AG09319 (cell line): Measurements from ENCODE around the gene GYS1.
A peak's percentile ranks its signal among the peaks of the same experiment; 100 is the strongest.

ENCODE experiments used
- DNase-seq: peaks from one replicate; pipeline ENCODE4 v3.0.0-alpha.2; 2010; ENCODE audit warnings: low read depth; ENCODE audit errors: extremely low read depth
- CTCF ChIP-seq: IDR thresholded peaks from 2 replicates; pipeline ENCODE4 v1.5.1; 2011; ENCODE audit warnings: low read depth, mild to moderate bottlenecking, inconsistent platforms, low read length, moderate library complexity

GYS1 gene

GRCh38 chr19:49006905-49007304 is 13.8 kb upstream of the GYS1 start:
- no peak for DNase-seq
- no peak for TF ChIP-seq CTCF

GRCh38 chr19:49004964-49005614 is 12.0 kb upstream of the GYS1 start:
- no peak for DNase-seq
- no peak for TF ChIP-seq CTCF

GRCh38 chr19:49004133-49004532 is 11.0 kb upstream of the GYS1 start:
- TF ChIP-seq CTCF: no peak
- no peak for DNase-seq

- no peak for DNase-seq
- TF ChIP-seq CTCF: peak; percentile 82
Observed at GRCh38 chr19:48999481-49000325, 6.6 kb upstream of the GYS1 start.

GRCh38 chr19:48997972-48998371 is 4.9 kb upstream of the GYS1 start:
- peak; percentile 35 for TF ChIP-seq CTCF
- DNase-seq: no peak

GRCh38 chr19:48994035-48994386 is 902 bp upstream of the GYS1 start:
- no peak for DNase-seq
- TF ChIP-seq CTCF: no peak

- no peak for TF ChIP-seq CTCF
- DNase-seq: no peak
Observed at GRCh38 chr19:48992581-48993174, 431 bp downstream of the GYS1 start.
